OCI-LY3 (cell line): ENCODE measurements around the gene IQCH.

Experiments
- CTCF ChIP-seq: fragments of 200-600, 300-600 bp; sonication (generic); IDR thresholded peaks from 2 replicates; pipeline ENCODE4 v1.5.1; 2014; ENCODE audit warnings: antibody characterized with exemption, low read length, low read depth
- EZH2phosphoT487 ChIP-seq: fragments of 200-600 bp; shearing (Covaris generic); IDR thresholded peaks from 2 replicates; pipeline ENCODE4 v1.6.1; 2018; ENCODE audit warnings: antibody characterized with exemption, mixed run types, low read depth

- TF ChIP-seq CTCF = no peak
- no peak for TF ChIP-seq EZH2phosphoT487
These were observed 12.9 kb downstream of the IQCH start for GRCh38 chr15:67267440-67267839.
